ENCODE data around the gene CHMP6.

CHMP6 gene

GRCh38 chr17:80991645-80992076 is at the start of gene CHMP6:
Gene CHMP6, plus strand, starts transcription at chr17:80991841. Its CDS starts 78 bp downstream, at chr17:80991919.
- no peak for DNase-seq (ENCODE audit: low read depth, low spot score)

- DNase-seq (ENCODE audit: low read depth, low spot score) = no peak
Measured at GRCh38 chr17:80942423-80943345, 49.0 kb upstream of the CHMP6 start.

- DNase-seq (ENCODE audit: low read depth, low spot score) = no peak
Measured at GRCh38 chr17:80943346-80944145, 48.1 kb upstream of the CHMP6 start.

- DNase-seq (ENCODE audit: low read depth, low spot score) = no peak
Measured at GRCh38 chr17:80944326-80944725, 47.3 kb upstream of the CHMP6 start.

- DNase-seq (ENCODE audit: low read depth, low spot score) = no peak
Measured at GRCh38 chr17:80945736-80946135, 45.9 kb upstream of the CHMP6 start.

- no peak for DNase-seq (ENCODE audit: low read depth, low spot score)
Measured at GRCh38 chr17:80946449-80946848, 45.2 kb upstream of the CHMP6 start.

GRCh38 chr17:80947200-80947940 is 44.3 kb upstream of the CHMP6 start:
- DNase-seq (ENCODE audit: low read depth, low spot score) = no peak

GRCh38 chr17:80948019-80948975 is 43.3 kb upstream of the CHMP6 start:
- no peak for DNase-seq (ENCODE audit: low read depth, low spot score)

- no peak for DNase-seq (ENCODE audit: low read depth, low spot score)
Measured at GRCh38 chr17:80948976-80949450, 42.6 kb upstream of the CHMP6 start.

- no peak for DNase-seq (ENCODE audit: low read depth, low spot score)
Measured at GRCh38 chr17:80949451-80950421, 41.9 kb upstream of the CHMP6 start.

GRCh38 chr17:80950466-80951120 is 41.0 kb upstream of the CHMP6 start:
- no peak for DNase-seq (ENCODE audit: low read depth, low spot score)

GRCh38 chr17:80951121-80952090 is 40.2 kb upstream of the CHMP6 start:
- DNase-seq (ENCODE audit: low read depth, low spot score) = no peak

GRCh38 chr17:80952291-80952690 is 39.4 kb upstream of the CHMP6 start:
- no peak for DNase-seq (ENCODE audit: low read depth, low spot score)

GRCh38 chr17:80953471-80954315 is 37.9 kb upstream of the CHMP6 start:
- no peak for DNase-seq (ENCODE audit: low read depth, low spot score)

GRCh38 chr17:80955078-80955477 is 36.6 kb upstream of the CHMP6 start:
- no peak for DNase-seq (ENCODE audit: low read depth, low spot score)

GRCh38 chr17:80955671-80956280 is 35.9 kb upstream of the CHMP6 start:
- no peak for DNase-seq (ENCODE audit: low read depth, low spot score)

Measured in smooth muscle cell of the brain vasculature (primary cell).